A549 (cell line): ENCODE data around the gene ARTN. TPM values are rescaled to one million over a fixed set of nuclear protein-coding genes. Genes with fewer than 3 reads are reported as not detected.

Experiments used
- ATAC-seq, 2 experiments: fragments of 200-7000 bp in 1 of 2; fragments of >200 bp in 1 of 2; cut with Nextera tagmentation in 1 of 2; cut with Tn5 transposase in 1 of 2; 3 replicates each; pipeline versions ENCODE4 v1.8.0 to v1.9.1; 2018 to 2020; ENCODE audit warnings: mild to moderate bottlenecking in 1 of 2, moderate library complexity in 1 of 2
- CTCF ChIA-PET: fragments of 300-600 bp; sonication (Branson Sonifier 250); formaldehyde crosslinking; extraction: SDS; loops from one replicate; lab custom pipeline; 2021; ENCODE audit warnings: antibody characterized with exemption, inconsistent platforms; lab: Yijun Ruan, JAX
- POLR2A ChIA-PET: fragments of 350-600 bp; formaldehyde crosslinking; extraction: SDS; loops from one replicate; lab custom pipeline; 2021; ENCODE audit warnings: antibody characterized with exemption, inconsistent platforms; lab: Yijun Ruan, JAX
- DNase-seq, 2 experiments: peaks; one replicate each; pipeline versions ENCODE4 v3.0.0 to v3.0.0-alpha.2; 2011 to 2016; ENCODE audit warnings: low read depth in 1 of 2, low spot score in 1 of 2
- FAIRE-seq: peaks from 2 replicates; lab custom pipeline; 2011; peaks lifted over from hg19 to GRCh38; lab: Jason Lieb, UNC
- H3K27ac ChIP-seq, 2 experiments: fragments of >200 bp; sonication (Bioruptor Twin); formaldehyde crosslinking; 3 replicates each; pipeline ENCODE4 v1.5.1; 2016 to 2017
- H3K4me1 ChIP-seq: fragments of >200 bp; sonication (Bioruptor Twin); formaldehyde crosslinking; 3 replicates; pipeline ENCODE4 v1.6.1; 2016
- H3K4me2 ChIP-seq: fragments of >200 bp; sonication (Bioruptor Twin); formaldehyde crosslinking; 3 replicates; pipeline ENCODE4 v1.6.1; 2016
- H3K4me3 ChIP-seq: fragments of >200 bp; sonication (Bioruptor Twin); formaldehyde crosslinking; 3 replicates; pipeline ENCODE4 v1.5.1; 2016
- H3K9me3 ChIP-seq: fragments of >200 bp; sonication (Bioruptor Twin); formaldehyde crosslinking; 3 replicates; pipeline ENCODE4 v1.6.1; 2016
- CBX2 ChIP-seq: fragments of 200-600 bp; sonication (generic); IDR thresholded peaks from 2 replicates; pipeline ENCODE4 v1.6.1; 2016; ENCODE audit warnings: low read depth, mild to moderate bottlenecking, borderline replicate concordance
- CEBPB ChIP-seq, 2 experiments: fragments of >200 bp in 1 of 2; sonication (Bioruptor Twin) in 1 of 2; formaldehyde crosslinking in 1 of 2; IDR thresholded peaks; 2 replicates each; pipeline ENCODE4 v1.6.1; 2012 to 2016
- CHD2 ChIP-seq: fragments of 150-350 bp; IDR thresholded peaks from 2 replicates; pipeline ENCODE4 v1.6.1; 2014; ENCODE audit warnings: low read length; ENCODE audit not compliant: partially characterized antibody
- EHMT2 ChIP-seq: fragments of 200-600 bp; sonication (generic); IDR thresholded peaks from 2 replicates; pipeline ENCODE4 v1.6.1; 2016; ENCODE audit warnings: antibody characterized with exemption, low read depth, mild to moderate bottlenecking, moderate library complexity
- EP300 ChIP-seq, 2 experiments: fragments of >200 bp; sonication (Bioruptor Twin); formaldehyde crosslinking; IDR thresholded peaks; 2 replicates in 1 of 2; 3 replicates in 1 of 2; pipeline ENCODE4 v1.6.1; 2016 to 2017
- ESRRA ChIP-seq: fragments of 150-350 bp; IDR thresholded peaks from 2 replicates; pipeline ENCODE4 v1.6.1; 2014; ENCODE audit warnings: mild to moderate bottlenecking, low read length, borderline replicate concordance
- FOSB ChIP-seq: fragments of 250-450 bp; sonication (Bioruptor Pico); IDR thresholded peaks from 2 replicates; pipeline ENCODE4 v1.5.0; 2020; ENCODE audit warnings: mild to moderate bottlenecking, moderate library complexity
- FOXS1 ChIP-seq: fragments of 250-450 bp; sonication (Bioruptor Pico); IDR thresholded peaks from 2 replicates; pipeline ENCODE4 v1.5.0; 2020; ENCODE audit warnings: mild to moderate bottlenecking, moderate library complexity
- HDAC2 ChIP-seq: fragments of 200-600 bp; sonication (generic); IDR thresholded peaks from 2 replicates; pipeline ENCODE4 v1.6.1; 2016
- JUN ChIP-seq, 2 experiments: fragments of >200 bp; sonication (Bioruptor Twin); formaldehyde crosslinking; IDR thresholded peaks; 2 replicates in 1 of 2; 3 replicates in 1 of 2; pipeline ENCODE4 v1.6.1; 2016 to 2017
- KDM5A ChIP-seq: fragments of 200-600 bp; sonication (generic); IDR thresholded peaks from 2 replicates; pipeline ENCODE4 v1.6.1; 2016; ENCODE audit warnings: antibody characterized with exemption, mild to moderate bottlenecking
- MAFK ChIP-seq: fragments of 450-650 bp; IDR thresholded peaks from 2 replicates; pipeline ENCODE4 v1.6.1; 2014; ENCODE audit not compliant: partially characterized antibody
- MYC ChIP-seq: IDR thresholded peaks from 2 replicates; pipeline ENCODE4 v1.6.1; 2012; ENCODE audit warnings: mild to moderate bottlenecking, inconsistent platforms, low read length, improper control_type of control experiment, borderline replicate concordance
- NR3C1 ChIP-seq: fragments of >200 bp; sonication (Bioruptor Twin); formaldehyde crosslinking; IDR thresholded peaks from 3 replicates; pipeline ENCODE4 v1.6.1; 2017
- RCOR1 ChIP-seq: fragments of 150-350 bp; IDR thresholded peaks from 2 replicates; pipeline ENCODE4 v1.6.1; 2014; ENCODE audit warnings: antibody characterized with exemption, low read length, low read depth
- TFCP2L1 ChIP-seq: fragments of 250-450 bp; sonication (Bioruptor Pico); IDR thresholded peaks from 2 replicates; pipeline ENCODE4 v1.5.0; 2021; ENCODE audit warnings: mild to moderate bottlenecking
- ZC3H11A ChIP-seq: fragments of 450-650 bp; IDR thresholded peaks from 2 replicates; pipeline ENCODE4 v1.6.1; 2014; ENCODE audit warnings: antibody characterized with exemption, mild to moderate bottlenecking
- WGBS: methylation state at CpG from one replicate; pipeline ENCODE4 v1.1.6; 2017; ENCODE audit errors: missing lambda C conversion rate; 5-methylcytosine and 5-hydroxymethylcytosine counted together
- polyA plus RNA-seq, 4 experiments: library from polyadenylated mRNA; depleted of rRNA in 3 of 4; stranded (reverse); fragments of >200 nt; fragmentation: RNase III in 1 of 4; extraction: RNeasy Plus Mini Kit Qiagen cat#74134 plus additional on column Dnase treatment in 1 of 4; gene quantifications; 2 replicates in 3 of 4; 3 replicates in 1 of 4; pipeline ENCODE4 v1.2.3, GENCODE V29; 2011 to 2017
- TF ChIP-seq, protein P1 (sequence below): fragments of 200-600 bp; sonication (generic); IDR thresholded peaks from 2 replicates; pipeline ENCODE4 v1.6.1; 2016; ENCODE audit warnings: antibody characterized with exemption, mild to moderate bottlenecking, moderate library complexity
- TF ChIP-seq, protein P2 (sequence below): fragments of >200 bp; sonication (Bioruptor Twin); formaldehyde crosslinking; IDR thresholded peaks from 3 replicates; pipeline ENCODE4 v1.5.1; 2016
- TF ChIP-seq, protein P3 (sequence below): fragments of 250-450 bp; sonication (Bioruptor Pico); IDR thresholded peaks from 2 replicates; pipeline ENCODE4 v1.5.0; 2021; ENCODE audit warnings: mild to moderate bottlenecking, moderate library complexity, borderline replicate concordance

Gene ARTN
- polyA plus RNA-seq, 2 of the 4 experiments (the other 2 are of a cell fraction), result 0.21 to 0.53 TPM

DNA sequence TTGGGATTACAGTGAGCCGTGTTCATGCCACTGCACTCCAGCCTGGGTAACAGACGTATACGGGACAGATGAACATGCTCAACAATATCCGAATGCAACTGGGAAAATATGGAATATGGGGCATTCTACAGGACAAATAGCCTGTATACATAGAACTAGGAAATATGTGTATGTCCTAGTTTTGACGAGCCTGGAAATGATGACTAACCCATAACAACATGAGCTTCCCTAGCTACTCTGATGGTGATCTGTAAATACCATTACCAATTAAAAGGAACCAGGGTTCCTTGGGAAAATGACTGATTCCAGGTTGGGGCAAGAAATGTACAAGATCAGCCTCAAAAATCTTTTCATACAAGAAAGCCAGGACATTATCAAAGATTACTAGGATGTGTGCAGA is 42.8 kb upstream of the ARTN start:
- CTCF ChIA-PET, result interaction anchor here (1.4 kb wide), 1 partner anchor 44 kb away, joined by 5 read pairs; no protein-coding TSS in a partner anchor
- no peak for ATAC-seq
- H3K4me2 ChIP-seq, result no peak overlapping the region

DNA sequence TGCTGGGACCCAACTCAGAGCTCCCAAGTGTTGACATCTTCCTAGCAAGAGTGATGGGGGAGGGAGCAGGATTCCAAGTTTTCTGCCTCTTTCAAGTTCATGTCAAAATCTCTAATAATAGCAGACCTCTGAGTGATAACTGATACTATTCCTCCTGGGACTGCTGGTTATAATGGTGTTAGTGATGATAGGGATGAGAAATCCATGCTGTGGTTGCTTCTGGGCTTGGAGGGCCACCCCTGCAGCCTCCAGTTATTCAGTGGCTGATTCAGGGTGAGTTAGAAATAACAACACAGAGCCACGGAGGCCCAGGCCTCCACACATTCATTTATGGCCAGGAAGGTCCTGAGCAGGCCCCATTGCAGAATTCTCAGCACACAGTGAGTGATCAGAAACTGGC is 40.6 kb upstream of the ARTN start:
- FAIRE-seq, result no peak
- ATAC-seq, result no peak
- H3K4me1 ChIP-seq, result no peaks in the 10 kb centered on the region
- no peaks in the 10 kb centered on the region for H3K9me3 ChIP-seq
- no peak overlapping the region for H3K4me2 ChIP-seq
- CTCF ChIA-PET, result interaction anchor here (0.5 kb wide), 1 partner anchor 111 kb away, joined by 3 read pairs; no protein-coding TSS in a partner anchor
- POLR2A ChIA-PET, result no interaction called here
- 45% methylated on average over 1 of the region's 1 CpG for WGBS
- no peak for DNase-seq
- H3K27ac ChIP-seq, result no peak overlapping the region
- no peak for TF ChIP-seq FOSB
- TF ChIP-seq, protein P1, sequence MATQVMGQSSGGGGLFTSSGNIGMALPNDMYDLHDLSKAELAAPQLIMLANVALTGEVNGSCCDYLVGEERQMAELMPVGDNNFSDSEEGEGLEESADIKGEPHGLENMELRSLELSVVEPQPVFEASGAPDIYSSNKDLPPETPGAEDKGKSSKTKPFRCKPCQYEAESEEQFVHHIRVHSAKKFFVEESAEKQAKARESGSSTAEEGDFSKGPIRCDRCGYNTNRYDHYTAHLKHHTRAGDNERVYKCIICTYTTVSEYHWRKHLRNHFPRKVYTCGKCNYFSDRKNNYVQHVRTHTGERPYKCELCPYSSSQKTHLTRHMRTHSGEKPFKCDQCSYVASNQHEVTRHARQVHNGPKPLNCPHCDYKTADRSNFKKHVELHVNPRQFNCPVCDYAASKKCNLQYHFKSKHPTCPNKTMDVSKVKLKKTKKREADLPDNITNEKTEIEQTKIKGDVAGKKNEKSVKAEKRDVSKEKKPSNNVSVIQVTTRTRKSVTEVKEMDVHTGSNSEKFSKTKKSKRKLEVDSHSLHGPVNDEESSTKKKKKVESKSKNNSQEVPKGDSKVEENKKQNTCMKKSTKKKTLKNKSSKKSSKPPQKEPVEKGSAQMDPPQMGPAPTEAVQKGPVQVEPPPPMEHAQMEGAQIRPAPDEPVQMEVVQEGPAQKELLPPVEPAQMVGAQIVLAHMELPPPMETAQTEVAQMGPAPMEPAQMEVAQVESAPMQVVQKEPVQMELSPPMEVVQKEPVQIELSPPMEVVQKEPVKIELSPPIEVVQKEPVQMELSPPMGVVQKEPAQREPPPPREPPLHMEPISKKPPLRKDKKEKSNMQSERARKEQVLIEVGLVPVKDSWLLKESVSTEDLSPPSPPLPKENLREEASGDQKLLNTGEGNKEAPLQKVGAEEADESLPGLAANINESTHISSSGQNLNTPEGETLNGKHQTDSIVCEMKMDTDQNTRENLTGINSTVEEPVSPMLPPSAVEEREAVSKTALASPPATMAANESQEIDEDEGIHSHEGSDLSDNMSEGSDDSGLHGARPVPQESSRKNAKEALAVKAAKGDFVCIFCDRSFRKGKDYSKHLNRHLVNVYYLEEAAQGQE, result no peak
- TF ChIP-seq, protein P2, sequence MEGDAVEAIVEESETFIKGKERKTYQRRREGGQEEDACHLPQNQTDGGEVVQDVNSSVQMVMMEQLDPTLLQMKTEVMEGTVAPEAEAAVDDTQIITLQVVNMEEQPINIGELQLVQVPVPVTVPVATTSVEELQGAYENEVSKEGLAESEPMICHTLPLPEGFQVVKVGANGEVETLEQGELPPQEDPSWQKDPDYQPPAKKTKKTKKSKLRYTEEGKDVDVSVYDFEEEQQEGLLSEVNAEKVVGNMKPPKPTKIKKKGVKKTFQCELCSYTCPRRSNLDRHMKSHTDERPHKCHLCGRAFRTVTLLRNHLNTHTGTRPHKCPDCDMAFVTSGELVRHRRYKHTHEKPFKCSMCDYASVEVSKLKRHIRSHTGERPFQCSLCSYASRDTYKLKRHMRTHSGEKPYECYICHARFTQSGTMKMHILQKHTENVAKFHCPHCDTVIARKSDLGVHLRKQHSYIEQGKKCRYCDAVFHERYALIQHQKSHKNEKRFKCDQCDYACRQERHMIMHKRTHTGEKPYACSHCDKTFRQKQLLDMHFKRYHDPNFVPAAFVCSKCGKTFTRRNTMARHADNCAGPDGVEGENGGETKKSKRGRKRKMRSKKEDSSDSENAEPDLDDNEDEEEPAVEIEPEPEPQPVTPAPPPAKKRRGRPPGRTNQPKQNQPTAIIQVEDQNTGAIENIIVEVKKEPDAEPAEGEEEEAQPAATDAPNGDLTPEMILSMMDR, result no peak
- TF ChIP-seq MAFK, result no peak
- TF ChIP-seq CEBPB (IDR thresholded peaks at IDR 0.05), result no peak
- TF ChIP-seq CHD2, result no peak
- TF ChIP-seq RCOR1, result no peak
- no peak for TF ChIP-seq ESRRA
- no peak for TF ChIP-seq MYC
- TF ChIP-seq JUN (IDR thresholded peaks at IDR 0.05), result no peak
- no peak for TF ChIP-seq NR3C1
- no peak for TF ChIP-seq HDAC2
- TF ChIP-seq EP300 (IDR thresholded peaks at IDR 0.05), result no peak
- no peak for TF ChIP-seq EHMT2
- no peak for TF ChIP-seq FOXS1 (CRISPR knock-in tag)
- no peak for TF ChIP-seq CBX2
- TF ChIP-seq ZC3H11A, result no peak
- TF ChIP-seq TFCP2L1 (CRISPR knock-in tag), result no peak
- no peak for TF ChIP-seq KDM5A
- no peak overlapping the region for H3K4me3 ChIP-seq

More for the DNA sequence above, 42.8 kb upstream of the ARTN start:
- Histone ChIP-seq H3K4me1 (no peaks in the 10 kb centered on the region), H3K4me3 (no peak overlapping the region), H3K9me3 (no peaks in the 10 kb centered on the region), H3K27ac (no peak overlapping the region)
- DNase-seq (no peak), FAIRE-seq (no peak)
- 88% methylated on average over 5 of the region's 5 CpGs for WGBS
- POLR2A ChIA-PET, result no interaction called here
- no peak for TF ChIP-seq EHMT2
- TF ChIP-seq, protein P3, sequence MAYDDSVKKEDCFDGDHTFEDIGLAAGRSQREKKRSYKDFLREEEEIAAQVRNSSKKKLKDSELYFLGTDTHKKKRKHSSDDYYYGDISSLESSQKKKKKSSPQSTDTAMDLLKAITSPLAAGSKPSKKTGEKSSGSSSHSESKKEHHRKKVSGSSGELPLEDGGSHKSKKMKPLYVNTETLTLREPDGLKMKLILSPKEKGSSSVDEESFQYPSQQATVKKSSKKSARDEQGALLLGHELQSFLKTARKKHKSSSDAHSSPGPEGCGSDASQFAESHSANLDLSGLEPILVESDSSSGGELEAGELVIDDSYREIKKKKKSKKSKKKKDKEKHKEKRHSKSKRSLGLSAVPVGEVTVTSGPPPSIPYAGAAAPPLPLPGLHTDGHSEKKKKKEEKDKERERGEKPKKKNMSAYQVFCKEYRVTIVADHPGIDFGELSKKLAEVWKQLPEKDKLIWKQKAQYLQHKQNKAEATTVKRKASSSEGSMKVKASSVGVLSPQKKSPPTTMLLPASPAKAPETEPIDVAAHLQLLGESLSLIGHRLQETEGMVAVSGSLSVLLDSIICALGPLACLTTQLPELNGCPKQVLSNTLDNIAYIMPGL (CRISPR knock-in tag), result no peak
